Nucleus accumbens (tissue), 56 donors: ENCODE data around the gene EN2.

Experiments used
- DNase-seq, 56 donors: peaks; one replicate each; lab custom pipeline; 2025; lab: John Stamatoyannopoulos, UW

EN2 gene

GRCh38 chr7:155497149-155497901 is 39.4 kb downstream of the EN2 start:
- no peak for DNase-seq

GRCh38 chr7:155505422-155505793 is 47.5 kb downstream of the EN2 start:
- DNase-seq = no peak

DNA sequence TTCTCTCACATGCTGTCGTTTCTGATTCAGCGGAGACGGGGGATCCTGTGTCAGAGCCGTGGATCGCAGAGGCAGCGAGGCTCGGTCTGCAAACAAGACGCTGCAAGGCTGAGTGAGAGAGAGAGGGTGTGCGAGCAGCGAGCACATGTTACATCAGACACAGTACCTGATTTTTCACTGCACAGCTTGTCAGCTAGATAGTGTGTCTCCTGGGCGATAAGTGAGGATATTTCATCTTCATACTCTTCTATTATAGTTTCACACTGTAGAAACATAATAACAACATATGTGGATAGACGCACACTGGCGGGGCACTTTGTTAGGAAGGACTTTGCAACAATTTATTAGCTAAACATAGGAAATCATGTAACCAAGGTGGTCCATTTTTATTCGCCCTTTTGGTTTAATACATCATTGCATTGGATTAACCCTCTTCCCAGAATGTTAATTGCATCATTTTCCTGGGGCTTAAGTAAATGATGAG is 49.0 kb downstream of the EN2 start:
- DNase-seq = no peak

- no peak for DNase-seq
Observed at GRCh38 chr7:155507576-155507975, 49.6 kb downstream of the EN2 start.

GRCh38 chr7:155508376-155509358 is 50.7 kb downstream of the EN2 start:
- no peak for DNase-seq

- DNase-seq = no peak
Observed at GRCh38 chr7:155509359-155509724, 51.4 kb downstream of the EN2 start.

- DNase-seq = no peak
Observed at GRCh38 chr7:155509725-155510551, 52.0 kb downstream of the EN2 start.

- DNase-seq = no peak
Observed at GRCh38 chr7:155510975-155511701, 53.2 kb downstream of the EN2 start.

- DNase-seq = no peak
Observed at GRCh38 chr7:155511702-155511996, 53.7 kb downstream of the EN2 start.

GRCh38 chr7:155512246-155512887 is 54.4 kb downstream of the EN2 start:
- no peak for DNase-seq

DNA sequence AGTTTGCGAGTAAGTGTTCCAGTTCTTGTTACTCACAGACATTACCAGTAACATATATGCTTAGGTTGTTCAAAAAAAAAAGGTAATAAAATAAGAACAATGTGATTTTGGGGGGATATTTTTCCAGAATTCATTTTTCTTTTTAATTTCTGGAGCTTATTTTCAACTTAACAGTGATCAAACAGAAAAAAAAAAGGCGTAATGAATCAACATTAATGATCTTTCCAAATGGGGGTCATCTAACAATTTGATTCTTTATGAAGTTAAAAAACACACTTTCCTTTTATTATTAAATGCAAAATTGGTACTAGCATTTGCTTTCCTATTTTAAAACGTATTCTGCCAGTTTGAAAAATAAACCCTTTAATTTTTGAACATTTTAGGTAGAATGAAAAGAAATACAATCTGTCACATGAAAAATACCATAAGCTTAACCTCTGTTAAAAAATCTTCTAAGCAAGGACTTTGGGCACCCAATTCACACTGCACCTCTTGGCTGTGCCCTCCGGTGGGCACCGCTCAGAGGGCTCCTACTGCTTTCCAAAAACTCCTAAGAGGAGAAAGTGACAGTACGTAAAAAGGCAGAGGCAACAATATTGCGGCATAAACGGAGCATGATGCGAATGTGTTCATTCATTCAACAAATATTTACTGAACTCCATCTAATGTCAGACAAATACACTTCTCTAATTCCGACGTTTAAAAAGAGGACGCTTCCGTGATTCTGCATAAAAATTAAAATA is 55.8 kb downstream of the EN2 start:
- DNase-seq = no peak

- DNase-seq = no peak
Observed at GRCh38 chr7:155514296-155514695, 56.4 kb downstream of the EN2 start.
